Gastroesophageal sphincter (tissue), 4 donors: ENCODE measurements around the gene RPUSD3. TPM values are rescaled to one million over a fixed set of nuclear protein-coding genes. Genes with fewer than 3 reads are reported as not detected.
"Not testable (repeated sequence)": the region's sequence is repeated elsewhere in the genome, so short reads cannot be mapped to it uniquely, and the experiment has no call there.

ENCODE experiments used
- ATAC-seq: fragments of 150-250 bp; one replicate; pipeline ENCODE4 v1.9.1; 2016; ENCODE audit warnings: mild to moderate bottlenecking, moderate library complexity
- H3K27ac ChIP-seq, 4 donors: fragments of 200-600 bp; sonication (generic) in 3 of 4; 1 replicate in 3 of 4; 2 replicates in 1 of 4; pipeline ENCODE4 v1.5.1; 2016 to 2019
- H3K27me3 ChIP-seq: fragments of 200-600 bp; sonication (generic); one replicate; pipeline ENCODE4 v1.5.1; 2019
- H3K36me3 ChIP-seq, 2 donors: fragments of 200-600 bp; sonication (generic); one replicate each; pipeline ENCODE4 v1.5.1; 2019; ENCODE audit warnings: control low read depth in 1 of 2
- H3K4me1 ChIP-seq, 3 donors: fragments of 200-600 bp; sonication (generic); 1 replicate in 2 of 3; 2 replicates in 1 of 3; pipeline ENCODE4 v1.5.1; 2016 to 2019; ENCODE audit warnings: control low read depth in 2 of 3
- H3K4me3 ChIP-seq, 2 donors: fragments of 200-600 bp; sonication (generic); one replicate each; pipeline ENCODE4 v1.5.1; 2019; ENCODE audit warnings: mild to moderate bottlenecking in 1 of 2, moderate library complexity in 1 of 2
- H3K9me3 ChIP-seq, 3 donors: fragments of 200-600 bp; sonication (generic); one replicate each; pipeline ENCODE4 v1.5.1; 2017 to 2019; ENCODE audit warnings: control low read depth in 2 of 3
- CTCF ChIP-seq, 4 experiments: fragments of 200-600 bp in 2 of 4; fragments of 450-650 bp in 2 of 4; sonication (generic) in 1 of 4; IDR thresholded peaks; one replicate each; pipeline ENCODE4 v1.5.1; 2017 to 2019; ENCODE audit warnings: antibody characterized with exemption in 4 of 4, mild to moderate bottlenecking in 2 of 4, moderate library complexity in 2 of 4
- EP300 ChIP-seq: sonication (generic); formaldehyde crosslinking; IDR thresholded peaks from one replicate; pipeline ENCODE4 v1.6.1; 2017; ENCODE audit warnings: antibody characterized with exemption, mild to moderate bottlenecking
- POLR2A ChIP-seq, 2 donors: fragments of 450-650 bp; IDR thresholded peaks; one replicate each; pipeline ENCODE4 v1.6.1; 2017; ENCODE audit warnings: antibody characterized with exemption in 2 of 2, mild to moderate bottlenecking in 2 of 2, moderate library complexity in 1 of 2
- POLR2AphosphoS5 ChIP-seq: sonication (generic); formaldehyde crosslinking; IDR thresholded peaks from one replicate; pipeline ENCODE4 v1.6.1; 2017; ENCODE audit warnings: antibody characterized with exemption
- WGBS, 2 donors: methylation state at CpG; one replicate each; pipeline ENCODE4 v1.1.5; 2018; ENCODE audit warnings: low coverage in 1 of 2; 5-methylcytosine and 5-hydroxymethylcytosine counted together
- total RNA-seq, 4 donors: library from RNA; depleted of rRNA; stranded (reverse); fragments of >200 nt; gene quantifications; one replicate each; pipeline ENCODE4 v1.1.0, GENCODE V29; 2016

Gene RPUSD3
- total RNA-seq, 4 donors from 2014 or later, result 23.7 to 43.1 (median 32.6) TPM

DNA sequence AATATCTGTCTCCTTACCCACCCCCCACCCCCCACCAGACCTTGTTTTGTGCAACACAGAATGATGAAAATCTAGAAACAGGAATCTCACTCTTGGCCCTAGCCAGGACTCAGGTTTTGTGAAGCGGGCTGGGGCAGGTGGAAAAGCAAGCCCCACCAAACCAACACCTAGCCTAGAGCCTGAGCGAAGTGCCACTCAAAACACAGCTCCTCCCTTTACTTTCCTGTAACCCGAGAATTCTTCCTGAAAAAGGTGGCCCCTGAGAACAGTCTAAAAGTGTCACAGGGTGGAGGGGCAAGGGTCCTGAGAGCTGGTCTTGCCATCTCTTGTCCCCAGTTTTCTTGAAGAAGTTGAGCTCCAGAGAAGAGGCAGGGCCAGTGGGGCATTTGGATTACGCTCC lies 17.4 kb upstream of the RPUSD3 start:
- no peak for TF ChIP-seq POLR2A (IDR thresholded peaks at IDR 0.05)
- TF ChIP-seq POLR2AphosphoS5, result no peak
- no peak for TF ChIP-seq EP300
- TF ChIP-seq CTCF (IDR thresholded peaks at IDR 0.05), result no peak
- Histone ChIP-seq H3K36me3 (no peaks in the 10 kb centered on the region), H3K9me3 (no peaks in the 10 kb centered on the region), H3K27me3 (no peaks in the 10 kb centered on the region), H3K4me3 (no peak overlapping the region), H3K4me1 (peaks cover 0 to 43% (median 23%) of the 10 kb centered on the region in 3 donors), H3K27ac (peak overlapping the region in 1 of 4 donors; percentile 87)
- WGBS, 2 donors, result 100% methylated on average over 1 of the region's 4 CpGs; no CpG with 5 or more reads in 1 of the 2 donors
- ATAC-seq, result no peak

DNA sequence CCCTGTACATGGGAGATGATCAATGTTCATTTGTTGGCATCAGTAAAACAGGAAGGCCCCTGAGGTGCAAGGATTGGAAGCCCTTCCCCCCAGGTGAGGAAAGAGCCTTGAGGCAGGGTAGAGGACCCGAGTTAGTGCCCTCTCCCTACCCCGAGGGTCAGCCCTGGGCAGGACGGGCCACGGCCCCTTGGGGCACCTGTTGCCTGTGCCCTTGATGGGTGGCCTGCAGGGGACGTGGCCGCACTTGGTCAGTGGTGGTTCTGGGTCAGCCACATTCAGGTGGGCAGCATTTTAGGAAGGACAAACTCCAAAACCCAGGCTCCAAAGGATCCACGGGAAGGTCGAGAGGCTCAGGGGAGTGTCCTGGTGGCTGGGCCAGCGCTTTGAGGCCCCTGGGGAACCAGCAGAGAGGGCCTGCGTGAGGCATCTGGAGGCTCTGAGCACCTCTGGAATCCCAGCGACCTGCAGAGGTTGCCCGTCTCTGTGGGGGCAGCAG lies 15.8 kb upstream of the RPUSD3 start:
- no CpG with 5 or more reads among the region's 12 CpGs for WGBS, 2 donors
- H3K9me3 ChIP-seq, result no peaks in the 10 kb centered on the region
- no peaks in the 10 kb centered on the region for H3K36me3 ChIP-seq
- no peak for ATAC-seq
- H3K27ac ChIP-seq, result no peak overlapping the region
- H3K27me3 ChIP-seq, result no peaks in the 10 kb centered on the region
- peaks cover 0 to 26% (median 18%) of the 10 kb centered on the region in 3 donors for H3K4me1 ChIP-seq
- no peak overlapping the region for H3K4me3 ChIP-seq
- no peak for TF ChIP-seq POLR2A (IDR thresholded peaks at IDR 0.05)

DNA sequence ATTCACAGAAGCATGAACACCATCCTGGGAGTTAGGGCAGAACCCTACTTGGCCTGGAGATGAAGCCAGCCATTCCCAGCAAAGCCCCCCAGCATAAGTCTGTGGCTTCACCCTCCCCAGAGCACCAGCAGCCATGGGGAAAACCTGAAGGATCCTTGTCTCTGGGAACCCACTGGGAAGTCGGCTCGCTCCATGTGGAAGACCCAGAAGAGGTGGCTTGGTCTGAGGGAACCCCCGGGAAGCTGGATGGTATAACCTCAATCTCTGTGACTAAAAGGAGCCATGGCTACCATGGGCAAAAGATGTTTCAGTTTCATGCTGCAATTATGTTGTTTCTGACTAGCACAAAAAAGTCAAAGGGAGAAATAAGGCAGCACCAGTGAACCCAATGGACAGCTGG lies 11.8 kb upstream of the RPUSD3 start:
- no peak for TF ChIP-seq CTCF (IDR thresholded peaks at IDR 0.05)
- no peak for TF ChIP-seq POLR2AphosphoS5
- no peak for TF ChIP-seq EP300
- TF ChIP-seq POLR2A (IDR thresholded peaks at IDR 0.05), result no peak
- no peaks in the 10 kb centered on the region for H3K9me3 ChIP-seq
- no peak for ATAC-seq
- no peaks in the 10 kb centered on the region for H3K27me3 ChIP-seq
- H3K36me3 ChIP-seq, result no peaks in the 10 kb centered on the region
- H3K4me3 ChIP-seq, result no peak overlapping the region
- WGBS, 2 donors, result no CpG with 5 or more reads among the region's 3 CpGs
- no peaks in the 10 kb centered on the region for H3K4me1 ChIP-seq
- H3K27ac ChIP-seq, result no peak overlapping the region

DNA sequence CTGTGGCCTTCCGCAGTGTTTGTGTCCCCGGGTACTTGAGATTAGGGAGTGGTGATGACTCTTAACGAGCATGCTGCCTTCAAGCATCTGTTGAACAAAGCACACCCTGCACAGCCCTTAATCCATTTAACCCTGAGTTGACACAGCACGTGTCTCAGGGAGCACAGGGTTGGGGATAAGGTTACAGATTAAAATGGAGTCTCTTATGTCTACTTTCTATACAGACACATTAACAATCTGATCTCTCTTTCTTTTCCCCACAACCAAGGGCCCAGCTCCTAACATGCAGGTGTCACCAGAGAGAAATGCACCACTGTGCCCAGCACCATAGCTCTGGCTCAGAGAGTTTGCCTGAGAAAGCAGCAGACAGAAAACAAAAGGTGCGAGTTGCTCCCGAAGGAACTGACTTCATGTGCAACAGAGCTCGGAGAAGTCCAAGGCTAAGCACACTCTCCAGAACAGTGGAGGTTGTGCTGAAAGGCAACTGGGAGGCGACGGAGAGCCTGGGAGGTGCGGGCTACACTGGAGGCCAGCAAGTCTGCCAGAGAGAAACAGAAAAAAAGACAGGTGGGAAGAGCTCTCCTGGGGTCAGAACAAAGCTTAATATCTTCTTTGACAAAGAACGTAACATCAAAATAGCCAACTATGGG lies 10.6 kb upstream of the RPUSD3 start:
- H3K9me3 ChIP-seq, ATAC-seq, H3K36me3 ChIP-seq, H3K27ac ChIP-seq, H3K4me1 ChIP-seq, H3K27me3 ChIP-seq, H3K4me3 ChIP-seq: not testable (repeated sequence)
- WGBS, 2 donors, result 60% methylated on average over 7 of the region's 11 CpGs; no CpG with 5 or more reads in 1 of the 2 donors

- H3K27ac ChIP-seq, result no peak overlapping the region
- WGBS, 2 donors, result 97 to 100% methylated on average over 1 to 5 of the region's 6 CpGs
Measured at GRCh38 chr3:9852528-9852927, 8.7 kb upstream of the RPUSD3 start.

GRCh38 chr3:9851926-9852325 lies 8.1 kb upstream of the RPUSD3 start:
- not testable (repeated sequence) for H3K36me3 ChIP-seq, H3K27me3 ChIP-seq, H3K4me1 ChIP-seq, H3K9me3 ChIP-seq, H3K4me3 ChIP-seq, ATAC-seq, H3K27ac ChIP-seq
- WGBS, 2 donors, result 72 to 78% methylated on average over 4 to 6 of the region's 6 CpGs

More at GRCh38 chr3:9852528-9852927, 8.7 kb upstream of the RPUSD3 start:
- H3K36me3 ChIP-seq, result no peaks in the 10 kb centered on the region
- no peaks in the 10 kb centered on the region for H3K4me1 ChIP-seq
- TF ChIP-seq POLR2AphosphoS5 (no peak), EP300 (no peak), CTCF (IDR thresholded peaks at IDR 0.05) (no peak), POLR2A (IDR thresholded peaks at IDR 0.05) (no peak)
- no peak for ATAC-seq
- no peaks in the 10 kb centered on the region for H3K27me3 ChIP-seq
- no peak overlapping the region for H3K4me3 ChIP-seq
- no peaks in the 10 kb centered on the region for H3K9me3 ChIP-seq

DNA sequence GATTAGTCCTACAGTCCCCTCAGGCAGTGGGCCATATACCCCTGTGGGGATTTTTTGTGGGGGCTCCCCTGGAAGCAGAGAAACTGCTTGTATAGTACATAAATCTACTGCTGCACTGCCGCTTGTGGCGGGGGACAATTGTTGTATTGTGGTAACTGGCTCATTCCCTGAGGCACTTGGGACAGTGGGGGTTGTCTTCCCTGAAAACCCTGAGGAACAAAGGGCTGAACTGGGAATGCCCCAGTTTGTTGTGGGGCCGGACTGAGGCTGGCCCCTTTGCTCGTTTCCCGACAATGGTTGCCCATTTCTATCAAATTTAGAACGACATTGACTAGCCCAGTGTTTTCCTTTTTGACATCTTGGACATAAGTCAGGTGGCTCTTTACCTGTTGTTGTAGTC lies 7.6 kb upstream of the RPUSD3 start:
- H3K4me1 ChIP-seq, ATAC-seq, H3K27me3 ChIP-seq, H3K36me3 ChIP-seq, H3K27ac ChIP-seq, H3K9me3 ChIP-seq, H3K4me3 ChIP-seq: not testable (repeated sequence)
- WGBS, 2 donors, result 60 to 67% methylated on average over 1 to 2 of the region's 6 CpGs
